Activated T-helper 2 cell treated with anti-CD3 and anti-CD28 coated beads, Interferon-gamma antibody, Interleukin-2, Interleukin-4, amounts not matched to agents 10 μg/mL and 5 μg/mL and 100 μg/mL, durations not matched to agents 14 hours and 24 hours and 36 hours (primary cell): Measurements from ENCODE around the gene PHETA1. TPM values are rescaled to one million over a fixed set of nuclear protein-coding genes. Genes with fewer than 3 reads are reported as not detected.
"Not testable (repeated sequence)": the region's sequence is repeated elsewhere in the genome, so short reads cannot be mapped to it uniquely, and the experiment has no call there.

ENCODE experiments used
- DNase-seq: peaks from one replicate; pipeline ENCODE4 v3.0.0; 2021; ENCODE audit warnings: low spot score
- H3K27ac Mint-ChIP-seq: one replicate; pipeline ENCODE4 v1.8.0; 2021; ENCODE audit warnings: mixed read lengths
- H3K27me3 Mint-ChIP-seq: one replicate; pipeline ENCODE4 v1.8.0; 2021; ENCODE audit warnings: low read depth, mixed read lengths
- H3K36me3 Mint-ChIP-seq: one replicate; pipeline ENCODE4 v1.8.0; 2021; ENCODE audit warnings: low read depth, mixed read lengths
- H3K4me1 Mint-ChIP-seq: one replicate; pipeline ENCODE4 v1.8.0; 2021; ENCODE audit warnings: low read depth, mixed read lengths
- H3K4me3 Mint-ChIP-seq: one replicate; pipeline ENCODE4 v1.8.0; 2021; ENCODE audit warnings: low read depth, mild to moderate bottlenecking, moderate library complexity, mixed read lengths
- H3K9me3 Mint-ChIP-seq: one replicate; pipeline ENCODE4 v1.8.0; 2021; ENCODE audit warnings: mixed read lengths
- intact Hi-C: fragments of 100-400 bp; cut with micrococcal nuclease; formaldehyde crosslinking; loops from one replicate; pipeline ENCODE4 v1.15.1; 2023
- total RNA-seq: library from RNA; stranded (reverse); gene quantifications from 2 replicates; pipeline ENCODE4 v1.2.3, GENCODE V29; 2022

Gene PHETA1
- total RNA-seq, 1 donor from 2014 or later = 3.9 TPM

DNA sequence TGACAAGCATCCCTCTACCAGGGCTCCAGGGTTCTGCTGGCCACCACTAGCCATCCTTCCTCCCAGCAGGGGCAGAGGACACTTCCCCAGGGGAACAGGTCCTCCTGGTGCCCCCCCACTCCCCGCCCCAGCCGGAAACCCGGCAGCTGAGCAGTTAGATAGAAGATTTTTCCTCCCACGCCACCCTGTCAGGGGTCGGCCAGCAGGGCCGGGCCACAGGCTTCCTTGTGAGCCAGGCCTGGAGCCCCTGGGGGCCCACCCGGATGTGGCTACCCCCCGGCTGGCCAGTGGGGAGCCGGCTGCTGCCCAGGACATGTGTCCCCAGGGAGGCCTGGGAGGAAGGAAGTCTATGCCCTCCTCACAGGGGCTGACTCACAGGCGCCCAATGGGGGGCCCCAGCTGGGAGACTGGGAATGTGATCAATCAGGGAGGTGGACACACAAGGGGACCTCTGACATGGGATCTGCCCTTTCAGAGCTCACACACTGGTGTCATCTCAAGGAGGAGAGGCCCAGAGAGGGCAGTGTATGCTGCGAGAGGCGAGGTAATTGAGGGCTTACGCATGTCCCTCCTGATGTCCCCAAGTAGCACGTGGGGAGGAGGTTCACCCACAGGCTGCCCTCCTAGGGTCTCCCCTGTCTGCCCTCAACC, 41.0 kb upstream of the PHETA1 start:
- peaks cover 52% of the 10 kb centered on the region for H3K4me1 Mint-ChIP-seq
- peaks cover 43% of the 10 kb centered on the region for H3K36me3 Mint-ChIP-seq
- peak overlapping the region; percentile 58 for H3K27ac Mint-ChIP-seq
- DNase-seq = no peak
- H3K27me3 Mint-ChIP-seq = no peaks in the 10 kb centered on the region
- peak overlapping the region; percentile 92 for H3K4me3 Mint-ChIP-seq
- no peaks in the 10 kb centered on the region for H3K9me3 Mint-ChIP-seq
- intact Hi-C loops = loop anchor here (5.0 kb wide), 2 partner anchors 187 to 277 kb away; partner anchors contain the start of genes ACAD10, ATXN2 and BRAP

DNA sequence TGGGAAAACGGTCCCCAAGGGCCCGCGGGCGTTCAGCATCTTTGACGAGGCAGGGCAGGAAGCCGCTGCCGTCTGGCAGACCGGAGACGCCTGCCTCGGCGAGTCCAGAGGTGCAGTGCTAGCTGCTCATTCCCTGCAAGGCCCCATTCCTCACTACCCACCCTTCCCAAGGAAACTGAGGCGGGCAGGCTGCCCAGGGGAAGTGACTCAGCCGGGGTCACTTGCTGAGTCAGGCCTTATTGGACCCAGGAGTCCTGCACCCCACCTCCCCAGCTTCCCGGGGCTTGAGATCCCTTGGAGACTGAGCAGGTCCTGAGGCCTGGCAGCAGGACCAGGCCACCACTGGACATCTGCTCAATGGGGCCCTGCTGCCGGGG, 40.5 kb upstream of the PHETA1 start:
- intact Hi-C loops = loop anchor here (5.0 kb wide), 2 partner anchors 188 to 278 kb away; partner anchors contain the start of genes ACAD10, ATXN2 and BRAP
- Mint-ChIP-seq H3K27me3 (no peaks in the 10 kb centered on the region), H3K36me3 (peaks cover 39% of the 10 kb centered on the region), H3K9me3 (no peaks in the 10 kb centered on the region), H3K4me1 (peaks cover 55% of the 10 kb centered on the region), H3K4me3 (peak overlapping the region; percentile 92), H3K27ac (peak overlapping the region; percentile 42)
- DNase-seq = no peak

DNA sequence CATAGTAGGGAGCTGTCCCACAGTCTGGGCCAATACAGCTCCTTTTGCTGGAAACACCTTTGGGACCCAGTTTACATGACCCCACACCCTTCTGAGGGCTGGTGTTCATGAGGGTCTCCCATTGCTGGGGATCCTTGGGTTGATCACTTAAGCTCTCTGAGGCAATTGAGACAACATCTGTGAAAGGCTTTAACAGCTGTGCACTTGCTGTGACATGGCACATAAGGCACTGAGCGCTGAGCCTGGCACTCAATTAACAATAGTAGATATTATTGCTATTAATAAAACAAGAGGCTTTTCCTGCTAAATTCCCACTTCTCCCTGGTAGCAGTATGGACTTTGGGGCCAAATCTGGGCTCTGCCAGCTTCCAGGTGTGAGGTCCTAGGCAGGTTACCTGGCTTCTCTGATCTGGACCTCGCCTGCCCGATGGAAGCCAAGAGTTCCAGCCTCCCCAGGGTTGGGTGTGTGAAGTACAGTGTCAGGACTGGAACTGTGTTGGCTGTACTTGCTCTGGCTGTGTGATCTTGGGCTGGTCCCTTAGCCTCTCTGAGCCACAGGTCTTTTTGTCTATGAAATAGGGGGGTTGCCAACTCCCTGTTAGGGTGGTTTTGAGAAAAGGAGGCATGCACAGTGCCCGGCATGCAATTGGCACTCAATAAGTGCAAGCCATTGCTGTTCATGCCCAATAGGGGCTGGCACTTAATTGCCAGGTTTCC, 39.9 kb upstream of the PHETA1 start:
- H3K9me3 Mint-ChIP-seq = no peaks in the 10 kb centered on the region

GRCh38 chr12:111408116-111408440, 39.2 kb upstream of the PHETA1 start:
- no peak for DNase-seq
- H3K4me3 Mint-ChIP-seq = peak overlapping the region; percentile 92
- peaks cover 31% of the 10 kb centered on the region for H3K36me3 Mint-ChIP-seq
- H3K4me1 Mint-ChIP-seq = peaks cover 61% of the 10 kb centered on the region
- no peaks in the 10 kb centered on the region for H3K9me3 Mint-ChIP-seq
- no peaks in the 10 kb centered on the region for H3K27me3 Mint-ChIP-seq
- peak overlapping the region; percentile 91 for H3K27ac Mint-ChIP-seq
- intact Hi-C loops = loop anchor here (5.0 kb wide), 2 partner anchors 189 to 279 kb away; partner anchors contain the start of genes ACAD10, ATXN2 and BRAP

More for the DNA sequence above, 39.9 kb upstream of the PHETA1 start:
- Mint-ChIP-seq H3K4me3 (peak overlapping the region; percentile 92), H3K27ac (peak overlapping the region; percentile 42), H3K27me3 (no peaks in the 10 kb centered on the region), H3K36me3 (peaks cover 39% of the 10 kb centered on the region), H3K4me1 (peaks cover 61% of the 10 kb centered on the region)
- DNase-seq = no peak
- intact Hi-C loops = loop anchor here (5.0 kb wide), 2 partner anchors 188 to 278 kb away; partner anchors contain the start of genes ACAD10, ATXN2 and BRAP

GRCh38 chr12:111407377-111408115, 38.7 kb upstream of the PHETA1 start:
- peaks cover 60% of the 10 kb centered on the region for H3K4me1 Mint-ChIP-seq
- intact Hi-C loops = loop anchor here (5.0 kb wide), 2 partner anchors 190 to 280 kb away; partner anchors contain the start of genes ACAD10, ATXN2 and BRAP
- peak overlapping the region; percentile 91 for H3K27ac Mint-ChIP-seq
- H3K36me3 Mint-ChIP-seq = peaks cover 27% of the 10 kb centered on the region
- H3K27me3 Mint-ChIP-seq = no peaks in the 10 kb centered on the region
- H3K4me3 Mint-ChIP-seq = peak overlapping the region; percentile 92
- no peaks in the 10 kb centered on the region for H3K9me3 Mint-ChIP-seq
- no peak for DNase-seq

DNA sequence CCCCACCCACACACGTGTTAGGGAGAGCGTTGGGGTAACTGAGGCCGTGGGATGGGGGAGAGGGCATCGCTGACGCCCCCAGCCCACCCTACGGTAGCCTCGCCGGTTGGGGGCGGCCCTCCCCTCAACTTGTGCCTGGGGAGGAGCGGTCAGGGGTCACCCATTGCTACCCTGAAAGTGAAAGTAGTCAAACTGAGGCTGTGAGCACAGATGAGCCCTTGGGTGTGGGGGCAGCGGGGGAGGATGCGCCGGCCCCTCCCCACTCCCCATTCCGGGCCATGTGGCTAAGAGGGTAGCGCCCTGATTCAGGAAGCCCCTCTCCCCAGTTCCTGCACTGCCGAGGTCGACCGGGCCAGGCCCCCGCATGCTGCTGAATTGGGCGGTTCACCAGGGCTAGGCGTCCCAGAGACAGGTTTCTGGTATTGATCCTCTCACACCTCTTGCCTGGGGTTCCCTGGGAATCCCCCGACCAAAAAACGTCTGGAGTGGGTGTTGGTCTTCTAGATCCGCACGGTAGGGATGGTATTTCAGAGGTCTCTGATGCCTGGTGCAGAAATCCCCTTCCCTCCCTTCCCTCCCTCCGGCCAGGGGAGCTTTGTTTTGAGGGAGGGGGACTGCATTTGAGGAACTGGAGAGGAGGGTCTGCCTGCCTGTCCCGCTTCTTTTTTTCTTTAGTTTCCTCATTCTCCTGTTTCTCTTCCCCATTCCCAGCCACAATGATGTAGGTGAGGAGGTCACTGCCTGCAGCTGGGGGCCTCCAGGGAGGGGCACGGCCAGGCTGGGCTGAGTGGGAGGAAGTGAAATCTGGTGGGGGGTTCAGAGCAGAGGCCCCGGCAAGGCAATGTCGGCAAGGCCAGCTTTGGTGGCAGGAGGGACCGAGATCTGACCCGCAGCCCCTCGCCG, 37.8 kb upstream of the PHETA1 start:
- H3K4me1 Mint-ChIP-seq = peaks cover 54% of the 10 kb centered on the region
- intact Hi-C loops = loop anchor here (5.0 kb wide), 2 partner anchors 191 to 281 kb away; partner anchors contain the start of genes ACAD10, ATXN2 and BRAP
- peak overlapping the region; percentile 91 for H3K27ac Mint-ChIP-seq
- peaks cover 23% of the 10 kb centered on the region for H3K36me3 Mint-ChIP-seq
- no peaks in the 10 kb centered on the region for H3K27me3 Mint-ChIP-seq
- peak; percentile 46 for DNase-seq
- H3K4me3 Mint-ChIP-seq = peak overlapping the region; percentile 92
- no peaks in the 10 kb centered on the region for H3K9me3 Mint-ChIP-seq

DNA sequence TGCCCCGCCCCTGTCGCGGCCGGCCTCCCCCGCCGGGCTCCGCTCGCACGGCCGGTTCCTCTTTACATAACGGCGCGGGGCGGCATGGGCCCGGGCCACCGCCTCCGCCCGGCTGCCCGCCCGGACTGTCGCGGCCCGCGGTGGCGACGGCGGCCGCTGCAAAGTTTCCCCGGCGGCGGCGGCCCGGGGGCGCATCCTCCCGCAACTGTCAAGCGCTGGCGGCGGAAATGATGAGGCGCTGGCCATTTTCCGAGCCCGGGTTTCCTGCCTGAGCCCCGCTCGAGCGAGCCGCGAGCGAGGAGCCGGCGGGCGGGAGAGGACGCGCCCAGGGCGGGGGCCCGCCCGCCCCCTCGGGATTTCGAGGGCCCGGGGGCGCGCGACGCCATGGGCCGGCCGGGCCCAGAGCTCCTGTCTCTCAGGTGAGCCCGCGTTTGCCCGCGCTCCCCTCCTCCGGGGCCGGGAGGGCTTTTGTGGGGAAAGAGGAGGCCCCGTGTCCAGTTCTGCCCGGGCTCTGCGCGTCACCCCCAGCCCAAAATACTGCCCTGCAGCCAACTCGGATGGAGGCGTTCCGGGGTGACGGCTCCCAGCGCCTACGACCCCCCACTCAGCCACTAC, 37.1 kb upstream of the PHETA1 start, which contains the start of gene SH2B3:
SH2B3 (plus strand) TSS at position 65 of the 615 bp plus-strand sequence. CDS start 12,223 bp downstream, outside the sequence.
- intact Hi-C loops = loop anchor here (1.0 to 5.0 kb wide), 3 partner anchors 24 to 281 kb away; partner anchors contain the start of genes ACAD10, ATXN2 and BRAP
- H3K4me1 Mint-ChIP-seq = peaks cover 53% of the 10 kb centered on the region
- peaks cover 23% of the 10 kb centered on the region for H3K36me3 Mint-ChIP-seq

DNA sequence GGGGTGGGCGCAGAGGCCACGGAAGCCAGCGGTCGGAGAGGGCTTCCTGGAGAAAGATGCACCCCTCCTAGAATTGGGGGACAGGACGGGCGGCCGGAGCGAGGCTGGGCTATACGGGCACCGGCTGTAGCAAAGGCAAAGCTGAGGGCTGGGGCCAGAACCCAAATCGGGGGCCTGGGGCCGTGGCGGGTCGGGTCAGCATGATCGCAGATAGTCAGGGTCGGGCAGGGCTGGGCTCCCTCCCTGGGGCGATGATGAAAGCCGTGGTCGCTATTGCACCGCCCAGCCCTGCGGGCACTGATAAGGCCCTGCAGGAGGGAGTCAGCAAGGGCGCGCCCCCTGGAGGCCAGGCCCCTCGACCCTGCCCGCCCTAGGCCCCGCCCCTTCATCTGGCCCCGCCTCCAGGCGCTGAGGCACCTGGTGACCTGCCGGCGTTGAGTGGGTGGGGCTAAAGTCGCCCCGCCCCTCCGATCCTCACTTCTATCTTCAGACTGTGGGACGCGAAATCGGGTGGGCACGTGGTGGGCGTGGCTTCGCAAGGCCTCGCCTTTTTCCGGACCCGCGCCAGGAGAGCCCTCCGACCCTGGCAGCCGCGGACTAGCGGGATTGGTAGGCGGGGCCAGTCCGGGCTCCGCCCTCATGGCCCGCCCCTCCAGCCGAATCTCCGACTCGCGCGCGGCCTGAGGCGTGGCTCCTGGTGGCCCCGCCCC, 36.4 kb upstream of the PHETA1 start:
- Mint-ChIP-seq H3K4me3 (peak overlapping the region; percentile 84), H3K4me1 (peaks cover 49% of the 10 kb centered on the region), H3K9me3 (no peaks in the 10 kb centered on the region), H3K27me3 (peaks cover 1% of the 10 kb centered on the region), H3K36me3 (peaks cover 23% of the 10 kb centered on the region), H3K27ac (peak overlapping the region; percentile 95)
- intact Hi-C loops = loop anchor here (1.0 to 5.0 kb wide), 3 partner anchors 25 to 282 kb away; partner anchors contain the start of genes ACAD10, ATXN2 and BRAP
- peak; percentile 96 for DNase-seq

More for the DNA sequence above, 37.1 kb upstream of the PHETA1 start, which contains the start of gene SH2B3:
- peak within 1 kb of the TSS; percentile 92 for H3K4me3 Mint-ChIP-seq
- H3K27me3 Mint-ChIP-seq = no peaks in the 10 kb centered on the region
- peak; percentile 79 for DNase-seq
- H3K9me3 Mint-ChIP-seq = no peaks in the 10 kb centered on the region
- H3K27ac Mint-ChIP-seq = peak within 1 kb of the TSS; percentile 95

GRCh38 chr12:111404362-111405148, 35.7 kb upstream of the PHETA1 start:
- Mint-ChIP-seq H3K9me3 (peaks cover 2% of the 10 kb centered on the region), H3K36me3 (peaks cover 25% of the 10 kb centered on the region), H3K4me3 (peak overlapping the region; percentile 84), H3K27me3 (peaks cover 4% of the 10 kb centered on the region), H3K4me1 (peaks cover 51% of the 10 kb centered on the region), H3K27ac (peak overlapping the region; percentile 95)
- DNase-seq = peak; percentile 35
- intact Hi-C loops = loop anchor here (1.0 to 5.0 kb wide), 5 partner anchors 26 to 283 kb away; partner anchors contain the start of genes ACAD10, ATXN2 and BRAP

- H3K36me3 Mint-ChIP-seq = peaks cover 12% of the 10 kb centered on the region
- intact Hi-C loops = loop anchor here (5.0 kb wide), 1 partner anchor 145 kb away; no protein-coding TSS in a partner anchor
- H3K9me3 Mint-ChIP-seq, H3K27ac Mint-ChIP-seq, H3K27me3 Mint-ChIP-seq, DNase-seq, H3K4me3 Mint-ChIP-seq: not testable (repeated sequence)
- H3K4me1 Mint-ChIP-seq = peaks cover 43% of the 10 kb centered on the region
Observed at GRCh38 chr12:111402490-111402824, 33.6 kb upstream of the PHETA1 start.
